ENCODE results near the gene OR2V2. TPM values are rescaled to one million over a fixed set of nuclear protein-coding genes. Genes with fewer than 3 reads are reported as not detected.
"Not testable (repeated sequence)": the region's sequence is repeated elsewhere in the genome, so short reads cannot be mapped to it uniquely, and the experiment has no call there.

The OR2V2 gene
- total RNA-seq, 2 experiments from 2014 or later: not detected

- no peak overlapping the region for H3K4me3 Mint-ChIP-seq
Measured at GRCh38 chr5:181149806-181150733, 2.7 kb downstream of the OR2V2 start.

GRCh38 chr5:181151146-181151545, 3.8 kb downstream of the OR2V2 start:
- Mint-ChIP-seq H3K36me3 (no peaks in the 10 kb centered on the region), H3K4me1 (peaks cover 4% of the 10 kb centered on the region), H3K4me3 (no peak overlapping the region), H3K9me3 (no peaks in the 10 kb centered on the region), H3K27me3 (peaks cover 25% of the 10 kb centered on the region), H3K27ac (no peak overlapping the region)
- DNase-seq: no peak

More at GRCh38 chr5:181149806-181150733, 2.7 kb downstream of the OR2V2 start:
- no peak overlapping the region for H3K27ac Mint-ChIP-seq
- H3K4me1 Mint-ChIP-seq: peaks cover 4% of the 10 kb centered on the region
- H3K27me3 Mint-ChIP-seq: peaks cover 29% of the 10 kb centered on the region
- H3K36me3 Mint-ChIP-seq: no peaks in the 10 kb centered on the region
- H3K9me3 Mint-ChIP-seq: no peaks in the 10 kb centered on the region
- no peak for DNase-seq

GRCh38 chr5:181152406-181152805, 5.0 kb downstream of the OR2V2 start:
- H3K27ac Mint-ChIP-seq: no peak overlapping the region

GRCh38 chr5:181153814-181154213, 6.4 kb downstream of the OR2V2 start:
- Mint-ChIP-seq H3K27ac (no peak overlapping the region), H3K36me3 (no peaks in the 10 kb centered on the region), H3K4me3 (no peak overlapping the region), H3K4me1 (peaks cover 8% of the 10 kb centered on the region), H3K27me3 (peaks cover 8% of the 10 kb centered on the region), H3K9me3 (no peaks in the 10 kb centered on the region)
- no peak for DNase-seq

More at GRCh38 chr5:181152406-181152805, 5.0 kb downstream of the OR2V2 start:
- H3K4me3 Mint-ChIP-seq: no peak overlapping the region
- DNase-seq: no peak
- no peaks in the 10 kb centered on the region for H3K36me3 Mint-ChIP-seq
- H3K4me1 Mint-ChIP-seq: peaks cover 8% of the 10 kb centered on the region
- H3K27me3 Mint-ChIP-seq: peaks cover 18% of the 10 kb centered on the region
- H3K9me3 Mint-ChIP-seq: no peaks in the 10 kb centered on the region

- H3K27me3 Mint-ChIP-seq: peaks cover 5% of the 10 kb centered on the region
- H3K4me3 Mint-ChIP-seq: no peak overlapping the region
- no peaks in the 10 kb centered on the region for H3K9me3 Mint-ChIP-seq
- peaks cover 25% of the 10 kb centered on the region for H3K4me1 Mint-ChIP-seq
- no peaks in the 10 kb centered on the region for H3K36me3 Mint-ChIP-seq
- DNase-seq: no peak
- H3K27ac Mint-ChIP-seq: peak overlapping the region; percentile 12
Measured at GRCh38 chr5:181156758-181157157, 9.4 kb downstream of the OR2V2 start.

GRCh38 chr5:181158869-181159268, 11.5 kb downstream of the OR2V2 start:
- Mint-ChIP-seq H3K4me3 (no peak overlapping the region), H3K36me3 (peaks cover 2% of the 10 kb centered on the region), H3K27ac (no peak overlapping the region), H3K27me3 (peaks cover 6% of the 10 kb centered on the region), H3K9me3 (peaks cover 3% of the 10 kb centered on the region), H3K4me1 (peaks cover 39% of the 10 kb centered on the region)
- DNase-seq: no peak

GRCh38 chr5:181159286-181160151, 12.1 kb downstream of the OR2V2 start:
- Mint-ChIP-seq H3K9me3 (peaks cover 3% of the 10 kb centered on the region), H3K27me3 (peaks cover 7% of the 10 kb centered on the region), H3K4me3 (peak overlapping the region; percentile 61), H3K36me3 (peaks cover 2% of the 10 kb centered on the region), H3K27ac (peak overlapping the region; percentile 90), H3K4me1 (peaks cover 37% of the 10 kb centered on the region)
- DNase-seq: peak; percentile 85

GRCh38 chr5:181160152-181160754, 12.9 kb downstream of the OR2V2 start:
- H3K4me3 Mint-ChIP-seq: peak overlapping the region; percentile 65
- H3K36me3 Mint-ChIP-seq: peaks cover 2% of the 10 kb centered on the region
- peaks cover 9% of the 10 kb centered on the region for H3K27me3 Mint-ChIP-seq
- peaks cover 41% of the 10 kb centered on the region for H3K4me1 Mint-ChIP-seq
- peaks cover 3% of the 10 kb centered on the region for H3K9me3 Mint-ChIP-seq
- DNase-seq: peak; percentile 83
- H3K27ac Mint-ChIP-seq: peak overlapping the region; percentile 90

- peak overlapping the region; percentile 77 for H3K4me3 Mint-ChIP-seq
- peak overlapping the region; percentile 96 for H3K27ac Mint-ChIP-seq
- peaks cover 47% of the 10 kb centered on the region for H3K4me1 Mint-ChIP-seq
- peaks cover 16% of the 10 kb centered on the region for H3K27me3 Mint-ChIP-seq
- DNase-seq: peak; percentile 45
- H3K9me3 Mint-ChIP-seq, H3K36me3 Mint-ChIP-seq: not testable (repeated sequence)
Measured at GRCh38 chr5:181160755-181161533, 13.6 kb downstream of the OR2V2 start.

GRCh38 chr5:181161534-181162175, 14.3 kb downstream of the OR2V2 start:
- H3K36me3 Mint-ChIP-seq: peaks cover 4% of the 10 kb centered on the region
- H3K9me3 Mint-ChIP-seq: peaks cover 3% of the 10 kb centered on the region
- peaks cover 51% of the 10 kb centered on the region for H3K4me1 Mint-ChIP-seq
- H3K4me3 Mint-ChIP-seq: peak overlapping the region; percentile 77
- H3K27me3 Mint-ChIP-seq: peaks cover 18% of the 10 kb centered on the region
- H3K27ac Mint-ChIP-seq: peak overlapping the region; percentile 96
- no peak for DNase-seq

GRCh38 chr5:181163487-181164075, 16.2 kb downstream of the OR2V2 start:
- peak overlapping the region; percentile 75 for H3K4me3 Mint-ChIP-seq
- DNase-seq: no peak
- H3K4me1 Mint-ChIP-seq: peaks cover 66% of the 10 kb centered on the region
- peaks cover 5% of the 10 kb centered on the region for H3K9me3 Mint-ChIP-seq
- H3K27me3 Mint-ChIP-seq: peaks cover 32% of the 10 kb centered on the region
- H3K27ac Mint-ChIP-seq: peak overlapping the region; percentile 97
- H3K36me3 Mint-ChIP-seq: peaks cover 4% of the 10 kb centered on the region

GRCh38 chr5:181164076-181164952, 16.9 kb downstream of the OR2V2 start:
- Mint-ChIP-seq H3K4me1 (peaks cover 70% of the 10 kb centered on the region), H3K27ac (peak overlapping the region; percentile 97), H3K4me3 (peak overlapping the region; percentile 75), H3K27me3 (peaks cover 38% of the 10 kb centered on the region), H3K9me3 (peaks cover 9% of the 10 kb centered on the region), H3K36me3 (peaks cover 7% of the 10 kb centered on the region)
- peak; percentile 36 for DNase-seq
